Ovary (tissue), 3 donors: ENCODE data around the gene PARD3B.

ENCODE experiments used
- CTCF ChIP-seq, 3 donors: fragments of 450-650 bp in 2 of 3; fragments of 200-600 bp in 1 of 3; IDR thresholded peaks; one replicate each; pipeline versions ENCODE4 v1.5.1 to v1.8.0; 2016 to 2022; ENCODE audit warnings: antibody characterized with exemption in 3 of 3, mild to moderate bottlenecking in 1 of 3
- EP300 ChIP-seq: sonication (generic); formaldehyde crosslinking; IDR thresholded peaks from one replicate; pipeline ENCODE4 v1.6.1; 2017; ENCODE audit warnings: antibody characterized with exemption
- POLR2A ChIP-seq: fragments of 450-650 bp; IDR thresholded peaks from one replicate; pipeline ENCODE4 v1.6.1; 2017; ENCODE audit warnings: antibody characterized with exemption, mild to moderate bottlenecking, moderate library complexity
- donor health status: DM: no; HTN: no; CAD: no.

GRCh38 chr2:205220559-205220958, 675.3 kb downstream of the PARD3B start:
- no peak for TF ChIP-seq CTCF (IDR thresholded peaks at IDR 0.05)
- no peak for TF ChIP-seq EP300
- TF ChIP-seq POLR2A, result no peak
